GM12891 (cell line): ENCODE data around the gene GPR162.

Source experiments
- POLR2A ChIP-seq: IDR thresholded peaks from 2 replicates; pipeline ENCODE4 v1.6.1; 2011; ENCODE audit warnings: low read depth, low read length, control low read depth
- SPI1 ChIP-seq: IDR thresholded peaks from 2 replicates; pipeline ENCODE4 v1.6.1; 2011; ENCODE audit warnings: low read depth, low read length, control low read depth
- TAF1 ChIP-seq: IDR thresholded peaks from 2 replicates; pipeline ENCODE4 v1.6.1; 2011; ENCODE audit warnings: low read depth, low read length, control low read depth

- TF ChIP-seq POLR2A (no peak), TAF1 (no peak), SPI1 (no peak)
These were observed 35.1 kb upstream of the GPR162 start for GRCh38 chr12:6786416-6787094.
